Peyer's patch (tissue), 4 donors: ENCODE measurements around the gene SNURF. TPM values are rescaled to one million over a fixed set of nuclear protein-coding genes. Genes with fewer than 3 reads are reported as not detected.

Experiments used
- DNase-seq, 3 donors: peaks; one replicate each; pipeline ENCODE4 v3.0.0-alpha.2; 2017 to 2019
- H3K27ac ChIP-seq, 4 donors: fragments of 200-600 bp; sonication (generic); one replicate each; pipeline ENCODE4 v1.5.1; 2016 to 2019
- H3K27me3 ChIP-seq, 2 donors: fragments of 200-600 bp; sonication (generic); one replicate each; pipeline ENCODE4 v1.5.1; 2019
- H3K36me3 ChIP-seq, 3 donors: fragments of 200-600 bp; sonication (generic); one replicate each; pipeline ENCODE4 v1.5.1; 2016 to 2019
- H3K4me1 ChIP-seq, 4 donors: fragments of 200-600 bp; sonication (generic); one replicate each; pipeline ENCODE4 v1.5.1; 2016 to 2019
- H3K4me3 ChIP-seq, 4 donors: fragments of 200-600 bp; sonication (generic); 1 replicate in 3 of 4; 2 replicates in 1 of 4; pipeline ENCODE4 v1.5.1; 2016 to 2019; ENCODE audit warnings: mild to moderate bottlenecking in 1 of 4
- H3K9me3 ChIP-seq, 4 donors: fragments of 200-600 bp; sonication (generic); one replicate each; pipeline ENCODE4 v1.5.1; 2016 to 2019; ENCODE audit warnings: mild to moderate bottlenecking in 1 of 4
- CTCF ChIP-seq, 6 experiments: fragments of 450-650 bp in 4 of 6; fragments of 200-600 bp in 2 of 6; sonication (generic) in 1 of 6; IDR thresholded peaks; one replicate each; pipeline ENCODE4 v1.5.1; 2017 to 2019; ENCODE audit warnings: antibody characterized with exemption in 6 of 6, mild to moderate bottlenecking in 3 of 6, moderate library complexity in 1 of 6
- POLR2A ChIP-seq, 2 donors: fragments of 450-650 bp; IDR thresholded peaks; one replicate each; pipeline ENCODE4 v1.5.1; 2017; ENCODE audit warnings: antibody characterized with exemption in 2 of 2, mild to moderate bottlenecking in 2 of 2, moderate library complexity in 2 of 2
- total RNA-seq, 4 donors: library from RNA; depleted of rRNA; stranded (reverse); fragments of >200 nt; gene quantifications; one replicate each; pipeline ENCODE4 v1.1.0, GENCODE V29; 2016

SNURF gene
- total RNA-seq, 4 donors from 2014 or later = 4.8 to 21.5 (median 6.6) TPM; not detected in 1

- TF ChIP-seq POLR2A (IDR thresholded peaks at IDR 0.05) = no peak
- no peak for TF ChIP-seq CTCF (IDR thresholded peaks at IDR 0.05)
- no peak for DNase-seq
- no peaks in the 10 kb centered on the region for H3K36me3 ChIP-seq
- H3K27me3 ChIP-seq = no peaks in the 10 kb centered on the region
- no peaks in the 10 kb centered on the region for H3K9me3 ChIP-seq
- H3K4me1 ChIP-seq = no peaks in the 10 kb centered on the region
- H3K27ac ChIP-seq = no peak overlapping the region
- H3K4me3 ChIP-seq = no peak overlapping the region
These were observed 9.1 kb upstream of the SNURF start for GRCh38 chr15:24945711-24946110.

GRCh38 chr15:24948495-24948894 is 6.3 kb upstream of the SNURF start:
- TF ChIP-seq POLR2A (IDR thresholded peaks at IDR 0.05) (no peak), CTCF (IDR thresholded peaks at IDR 0.05) (no peak)
- DNase-seq = no peak

GRCh38 chr15:24955531-24955921 is 739 bp downstream of the SNURF start:
- DNase-seq = peak in 2 of 3 donors; percentile 51
- H3K27ac ChIP-seq = peak overlapping the region; percentile 80 to 85 (median 82)
- H3K36me3 ChIP-seq = no peaks in the 10 kb centered on the region
- no peaks in the 10 kb centered on the region for H3K9me3 ChIP-seq
- no peaks in the 10 kb centered on the region for H3K4me1 ChIP-seq
- no peaks in the 10 kb centered on the region for H3K27me3 ChIP-seq
- TF ChIP-seq CTCF (IDR thresholded peaks at IDR 0.05) (no peak), POLR2A (IDR thresholded peaks at IDR 0.05) (no peak)
- H3K4me3 ChIP-seq = peak overlapping the region; percentile 59 to 79 (median 65)

More at GRCh38 chr15:24948495-24948894, 6.3 kb upstream of the SNURF start:
- H3K27ac ChIP-seq = no peak overlapping the region
- no peaks in the 10 kb centered on the region for H3K27me3 ChIP-seq
- H3K4me1 ChIP-seq = no peaks in the 10 kb centered on the region
- no peak overlapping the region for H3K4me3 ChIP-seq
- no peaks in the 10 kb centered on the region for H3K36me3 ChIP-seq
- no peaks in the 10 kb centered on the region for H3K9me3 ChIP-seq

GRCh38 chr15:24956111-24956838 is 1.5 kb downstream of the SNURF start:
- H3K36me3 ChIP-seq = no peaks in the 10 kb centered on the region
- no peaks in the 10 kb centered on the region for H3K9me3 ChIP-seq
- peak overlapping the region; percentile 59 to 79 (median 65) for H3K4me3 ChIP-seq
- no peaks in the 10 kb centered on the region for H3K27me3 ChIP-seq
- no peaks in the 10 kb centered on the region for H3K4me1 ChIP-seq
- TF ChIP-seq CTCF (IDR thresholded peaks at IDR 0.05) (no peak), POLR2A (IDR thresholded peaks at IDR 0.05) (no peak)
- peak overlapping the region; percentile 80 to 85 (median 82) for H3K27ac ChIP-seq
- DNase-seq = peak; percentile 71 to 89 (median 79)

- TF ChIP-seq POLR2A (IDR thresholded peaks at IDR 0.05) (no peak), CTCF (IDR thresholded peaks at IDR 0.05) (no peak)
- Histone ChIP-seq H3K4me3 (no peak overlapping the region), H3K9me3 (no peaks in the 10 kb centered on the region), H3K4me1 (no peaks in the 10 kb centered on the region), H3K27ac (no peak overlapping the region), H3K36me3 (peaks cover 0 to 9% (median 0%) of the 10 kb centered on the region in 3 donors), H3K27me3 (no peaks in the 10 kb centered on the region)
- no peak for DNase-seq
These were observed 2.9 kb downstream of the SNURF start for GRCh38 chr15:24957691-24958090.
